Activated T-helper 17 cell treated with anti-CD3 and anti-CD28 coated beads, Interleukin-2, amount 50 U/mL, for 72 hours (primary cell): ENCODE measurements around the gene GALR2. TPM values are rescaled to one million over a fixed set of nuclear protein-coding genes. Genes with fewer than 3 reads are reported as not detected.
"Not testable (repeated sequence)": the region's sequence is repeated elsewhere in the genome, so short reads cannot be mapped to it uniquely, and the experiment has no call there.

Experiments used
- ATAC-seq: fragments of 150-1000 bp; cut with Tn5 transposase; replicated peaks from 2 replicates; pipeline ENCODE4 v1.10.0; 2021; ENCODE audit warnings: mild to moderate bottlenecking, moderate library complexity
- H3K27ac Mint-ChIP-seq: one replicate; pipeline ENCODE4 v1.8.0; 2022; ENCODE audit warnings: mixed read lengths
- H3K27me3 Mint-ChIP-seq: one replicate; pipeline ENCODE4 v1.8.0; 2022; ENCODE audit warnings: mixed read lengths
- H3K36me3 Mint-ChIP-seq: one replicate; pipeline ENCODE4 v1.8.0; 2022; ENCODE audit warnings: low read depth, mild to moderate bottlenecking, mixed read lengths
- H3K4me1 Mint-ChIP-seq: one replicate; pipeline ENCODE4 v1.8.0; 2022; ENCODE audit warnings: mixed read lengths
- H3K4me3 Mint-ChIP-seq: one replicate; pipeline ENCODE4 v1.8.0; 2022; ENCODE audit warnings: mild to moderate bottlenecking, mixed read lengths
- H3K9me3 Mint-ChIP-seq: one replicate; pipeline ENCODE4 v1.8.0; 2022; ENCODE audit warnings: mixed read lengths
- total RNA-seq, 2 donors: library from RNA; stranded (reverse); gene quantifications; one replicate each; pipeline ENCODE4 v1.2.3, GENCODE V29; 2022

GALR2 gene
- total RNA-seq = 10 to 100 TPM in 1 of 2 donors, 1 to 10 TPM in 1; 7.5 to 14.8 TPM

GRCh38 chr17:76074390-76075363 lies at the start of gene GALR2:
Gene GALR2 (plus strand): TSS chr17:76074781. CDS start chr17:76074884, 103 bp downstream.
- Mint-ChIP-seq H3K9me3 (no peaks in the 10 kb centered on the region), H3K36me3 (peaks cover 62% of the 10 kb centered on the region), H3K4me3 (peak within 1 kb of the TSS; percentile 99), H3K27me3 (peaks cover 23% of the 10 kb centered on the region), H3K27ac (no peak within 1 kb of the TSS), H3K4me1 (peaks cover 18% of the 10 kb centered on the region)
- no peak for ATAC-seq

GRCh38 chr17:76025294-76025693 lies 49.3 kb upstream of the GALR2 start:
- Mint-ChIP-seq H3K9me3 (no peaks in the 10 kb centered on the region), H3K36me3 (no peaks in the 10 kb centered on the region), H3K4me3 (no peak overlapping the region), H3K27ac (no peak overlapping the region), H3K27me3 (no peaks in the 10 kb centered on the region), H3K4me1 (peaks cover 3% of the 10 kb centered on the region)
- no peak for ATAC-seq

- Mint-ChIP-seq H3K4me3 (no peak overlapping the region), H3K27me3 (no peaks in the 10 kb centered on the region), H3K27ac (no peak overlapping the region), H3K4me1 (peaks cover 3% of the 10 kb centered on the region), H3K9me3 (no peaks in the 10 kb centered on the region), H3K36me3 (no peaks in the 10 kb centered on the region)
- ATAC-seq = no peak
These were observed 47.8 kb upstream of the GALR2 start for GRCh38 chr17:76026714-76027158.

GRCh38 chr17:76027159-76027839 lies 47.3 kb upstream of the GALR2 start, which contains the start of gene EVPL:
Gene EVPL (minus strand): TSS chr17:76027306. CDS start chr17:76027198, 108 bp downstream.
- no peak within 1 kb of the TSS for H3K27ac Mint-ChIP-seq
- no peaks in the 10 kb centered on the region for H3K36me3 Mint-ChIP-seq
- H3K4me3 Mint-ChIP-seq = no peak within 1 kb of the TSS
- ATAC-seq = no peak
- H3K4me1 Mint-ChIP-seq = peaks cover 3% of the 10 kb centered on the region
- no peaks in the 10 kb centered on the region for H3K9me3 Mint-ChIP-seq
- H3K27me3 Mint-ChIP-seq = no peaks in the 10 kb centered on the region

- Mint-ChIP-seq H3K36me3 (no peaks in the 10 kb centered on the region), H3K9me3 (no peaks in the 10 kb centered on the region)
These were observed 42.4 kb upstream of the GALR2 start for GRCh38 chr17:76032073-76032779.

GRCh38 chr17:76032780-76033108 lies 41.8 kb upstream of the GALR2 start:
- H3K36me3 Mint-ChIP-seq = no peaks in the 10 kb centered on the region
- no peak for ATAC-seq
- H3K27me3 Mint-ChIP-seq = no peaks in the 10 kb centered on the region
- H3K9me3 Mint-ChIP-seq = no peaks in the 10 kb centered on the region
- no peak overlapping the region for H3K4me3 Mint-ChIP-seq
- peaks cover 3% of the 10 kb centered on the region for H3K4me1 Mint-ChIP-seq
- H3K27ac Mint-ChIP-seq = no peak overlapping the region

More at GRCh38 chr17:76032073-76032779, 42.4 kb upstream of the GALR2 start:
- H3K27me3 Mint-ChIP-seq = no peaks in the 10 kb centered on the region
- H3K27ac Mint-ChIP-seq = no peak overlapping the region
- no peak overlapping the region for H3K4me3 Mint-ChIP-seq
- no peak for ATAC-seq
- H3K4me1 Mint-ChIP-seq = peaks cover 3% of the 10 kb centered on the region

- Mint-ChIP-seq H3K36me3 (peaks cover 3% of the 10 kb centered on the region), H3K4me1 (peaks cover 3% of the 10 kb centered on the region), H3K27ac (peak overlapping the region; percentile 7), H3K27me3 (no peaks in the 10 kb centered on the region), H3K4me3 (no peak overlapping the region), H3K9me3 (no peaks in the 10 kb centered on the region)
- no peak for ATAC-seq
These were observed 41.4 kb upstream of the GALR2 start for GRCh38 chr17:76033139-76033538.

- Mint-ChIP-seq H3K27me3 (no peaks in the 10 kb centered on the region), H3K36me3 (peaks cover 19% of the 10 kb centered on the region), H3K27ac (no peak overlapping the region), H3K4me3 (no peak overlapping the region), H3K4me1 (peaks cover 2% of the 10 kb centered on the region), H3K9me3 (no peaks in the 10 kb centered on the region)
- no peak for ATAC-seq
These were observed 39.9 kb upstream of the GALR2 start for GRCh38 chr17:76034428-76035350.

GRCh38 chr17:76036497-76037261 lies 37.9 kb upstream of the GALR2 start:
- Mint-ChIP-seq H3K36me3 (peaks cover 39% of the 10 kb centered on the region), H3K4me1 (no peaks in the 10 kb centered on the region), H3K9me3 (no peaks in the 10 kb centered on the region), H3K4me3 (no peak overlapping the region), H3K27me3 (no peaks in the 10 kb centered on the region), H3K27ac (no peak overlapping the region)
- no peak for ATAC-seq

GRCh38 chr17:76038050-76038449 lies 36.5 kb upstream of the GALR2 start:
- no peak for ATAC-seq
- H3K4me1 Mint-ChIP-seq = no peaks in the 10 kb centered on the region
- no peaks in the 10 kb centered on the region for H3K27me3 Mint-ChIP-seq
- peaks cover 52% of the 10 kb centered on the region for H3K36me3 Mint-ChIP-seq
- no peak overlapping the region for H3K4me3 Mint-ChIP-seq
- no peak overlapping the region for H3K27ac Mint-ChIP-seq
- no peaks in the 10 kb centered on the region for H3K9me3 Mint-ChIP-seq

GRCh38 chr17:76039121-76039520 lies 35.5 kb upstream of the GALR2 start:
- Mint-ChIP-seq H3K27me3 (no peaks in the 10 kb centered on the region), H3K36me3 (peaks cover 63% of the 10 kb centered on the region)

GRCh38 chr17:76040376-76040775 lies 34.2 kb upstream of the GALR2 start:
- ATAC-seq = no peak
- no peaks in the 10 kb centered on the region for H3K27me3 Mint-ChIP-seq
- H3K9me3 Mint-ChIP-seq = no peaks in the 10 kb centered on the region
- H3K36me3 Mint-ChIP-seq = peaks cover 76% of the 10 kb centered on the region
- no peak overlapping the region for H3K4me3 Mint-ChIP-seq
- no peaks in the 10 kb centered on the region for H3K4me1 Mint-ChIP-seq
- no peak overlapping the region for H3K27ac Mint-ChIP-seq

More at GRCh38 chr17:76039121-76039520, 35.5 kb upstream of the GALR2 start:
- H3K4me3 Mint-ChIP-seq = no peak overlapping the region
- no peaks in the 10 kb centered on the region for H3K9me3 Mint-ChIP-seq
- no peak for ATAC-seq
- no peaks in the 10 kb centered on the region for H3K4me1 Mint-ChIP-seq
- peak overlapping the region; percentile 0 for H3K27ac Mint-ChIP-seq

GRCh38 chr17:76042868-76043267 lies 31.7 kb upstream of the GALR2 start:
- H3K9me3 Mint-ChIP-seq, H3K4me3 Mint-ChIP-seq, H3K4me1 Mint-ChIP-seq, H3K27me3 Mint-ChIP-seq, ATAC-seq, H3K27ac Mint-ChIP-seq: not testable (repeated sequence)
- H3K36me3 Mint-ChIP-seq = peaks cover 99% of the 10 kb centered on the region
